A172 (cell line): ENCODE measurements around the gene TLE2. TPM values are rescaled to one million over a fixed set of nuclear protein-coding genes. Genes with fewer than 3 reads are reported as not detected.

Experiments
- DNase-seq: peaks from one replicate; pipeline ENCODE4 v3.0.0-alpha.2; 2015; ENCODE audit warnings: low spot score
- total RNA-seq: library from RNA; depleted of rRNA; stranded (reverse); fragments of >200 nt; shearing (Covaris generic); gene quantifications from 2 replicates; pipeline ENCODE4 v1.2.3, GENCODE V29; 2014; rRNA removed

Gene TLE2
- 2.3 and 2.4 TPM in 2 replicates for total RNA-seq

DNA sequence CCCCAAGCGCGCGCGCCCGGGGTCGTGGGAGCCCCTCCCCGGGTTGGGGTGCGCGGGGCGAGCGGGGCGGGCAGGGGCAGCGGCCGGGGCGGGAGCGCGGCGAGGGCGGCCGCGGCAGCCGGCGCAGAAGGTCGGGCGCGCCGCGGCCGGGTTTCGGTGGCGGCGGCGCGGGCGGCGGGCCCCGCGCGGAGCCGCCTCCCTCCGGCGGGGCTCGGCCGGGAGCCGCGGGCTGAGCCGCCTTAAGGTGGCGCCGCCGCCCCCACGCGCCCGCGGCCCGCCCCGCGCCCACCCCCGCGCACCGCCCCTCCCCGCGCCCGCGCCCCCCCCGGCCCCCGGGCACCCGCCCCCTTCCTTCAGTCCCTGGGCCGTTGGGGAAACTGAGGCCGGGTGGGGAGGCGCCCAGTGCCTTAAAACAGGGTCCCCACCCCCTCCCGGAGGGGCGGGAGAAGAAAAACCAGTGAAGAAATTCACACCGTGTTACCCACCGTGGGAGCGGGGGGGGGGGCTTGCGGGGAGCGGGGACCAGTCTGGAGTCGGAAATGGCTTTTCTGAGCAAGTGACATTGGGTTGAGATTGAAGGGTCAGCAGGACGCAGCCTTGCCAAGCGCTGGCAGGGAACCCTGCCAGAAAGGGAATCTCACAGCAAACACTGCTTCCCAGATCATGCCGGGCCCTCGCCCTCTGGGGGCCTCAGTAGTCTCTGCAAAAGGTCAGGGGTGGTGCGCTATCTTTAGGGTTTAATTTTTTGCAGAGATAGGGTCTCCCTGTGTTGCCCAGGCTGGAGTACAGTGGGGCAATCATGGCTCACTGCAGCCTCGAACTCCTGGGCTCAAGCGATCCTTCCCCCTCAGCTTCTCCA is at the start of gene TLE2:
Gene TLE2 (minus strand): TSS at position 216 of the 859 bp plus-strand sequence. CDS start 376 bp downstream, outside the sequence.
- no peak for DNase-seq

- DNase-seq: no peak
Measured at GRCh38 chr19:3075605-3076431, 46.7 kb upstream of the TLE2 start.

DNA sequence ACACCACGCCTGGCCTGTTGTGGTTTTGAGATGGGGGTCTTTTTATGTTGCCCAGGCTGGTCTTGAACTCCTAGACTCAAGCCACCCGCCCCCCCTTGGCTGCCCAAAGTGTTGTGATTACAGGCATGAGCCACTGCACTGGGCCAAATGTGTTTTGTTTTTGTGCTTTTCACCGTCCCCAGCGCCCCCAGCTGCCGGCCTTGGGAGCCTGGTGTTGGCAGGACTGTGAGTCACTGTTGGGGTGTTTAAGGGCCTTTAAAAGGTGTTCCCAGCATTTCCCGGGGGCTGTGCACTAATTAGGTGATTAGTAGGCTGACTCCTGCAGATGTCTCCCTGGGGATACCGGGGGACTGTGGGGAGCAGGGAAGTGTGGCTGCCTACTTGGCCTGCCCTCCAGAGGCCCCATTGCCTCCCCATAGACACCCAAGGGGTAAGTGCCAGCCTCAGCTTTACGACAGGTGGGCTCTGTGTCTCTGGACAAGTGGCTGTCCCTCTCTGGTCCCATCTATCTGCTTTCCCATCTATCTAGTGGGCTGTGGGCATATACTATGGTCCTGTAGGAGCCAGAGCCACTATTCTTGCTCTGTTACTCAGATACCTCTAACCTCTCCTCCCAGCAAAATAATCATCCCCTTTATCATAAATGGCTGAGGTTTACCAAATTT is 45.0 kb upstream of the TLE2 start:
- peak; percentile 63 for DNase-seq

- DNase-seq: peak; percentile 61
Measured at GRCh38 chr19:3073159-3073563, 44.1 kb upstream of the TLE2 start.

DNA sequence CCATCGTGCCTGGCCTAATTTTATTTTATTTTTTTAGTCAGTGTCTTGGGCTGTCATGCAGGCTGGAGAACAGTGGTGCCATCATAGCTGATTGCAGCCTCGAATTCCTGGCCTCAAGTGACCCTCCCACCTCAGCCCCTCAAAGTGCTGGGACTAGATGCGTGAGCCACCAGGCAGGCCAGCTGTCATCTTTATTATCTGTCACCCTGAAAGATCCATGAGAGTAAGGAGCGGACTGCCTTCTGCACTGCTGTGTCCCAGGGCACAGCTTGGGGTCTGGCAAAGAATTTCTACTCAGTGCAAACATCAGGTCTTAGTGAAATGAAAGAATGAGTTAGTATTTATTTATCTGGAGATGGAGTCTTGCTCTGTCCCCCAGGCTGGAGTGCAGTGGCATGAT is 42.7 kb upstream of the TLE2 start:
- no peak for DNase-seq

GRCh38 chr19:3068071-3068470 is 39.0 kb upstream of the TLE2 start:
- no peak for DNase-seq

DNA sequence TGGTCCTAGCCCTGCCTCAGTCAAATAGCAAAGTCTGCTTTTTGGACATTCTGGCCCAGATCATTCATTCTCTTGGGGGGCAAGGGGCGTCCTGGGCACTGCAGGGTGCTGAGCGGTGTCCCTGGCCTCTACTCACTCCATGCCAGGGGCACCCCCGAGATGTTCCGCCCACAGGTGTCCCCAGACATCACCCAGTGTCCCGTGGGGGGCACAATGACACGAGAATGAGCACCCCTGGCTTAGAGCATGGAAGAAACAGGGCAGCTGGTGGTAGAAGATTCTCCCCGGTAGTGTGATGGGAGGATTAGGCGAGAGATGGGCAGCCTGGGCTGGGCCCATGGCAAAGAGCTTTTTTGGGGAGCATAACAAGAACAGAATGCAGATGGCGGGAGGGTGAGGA is 38.5 kb upstream of the TLE2 start:
- no peak for DNase-seq

GRCh38 chr19:3066482-3067049 is 37.5 kb upstream of the TLE2 start:
- DNase-seq: no peak

GRCh38 chr19:3065675-3066357 is 36.7 kb upstream of the TLE2 start:
- DNase-seq: no peak

DNA sequence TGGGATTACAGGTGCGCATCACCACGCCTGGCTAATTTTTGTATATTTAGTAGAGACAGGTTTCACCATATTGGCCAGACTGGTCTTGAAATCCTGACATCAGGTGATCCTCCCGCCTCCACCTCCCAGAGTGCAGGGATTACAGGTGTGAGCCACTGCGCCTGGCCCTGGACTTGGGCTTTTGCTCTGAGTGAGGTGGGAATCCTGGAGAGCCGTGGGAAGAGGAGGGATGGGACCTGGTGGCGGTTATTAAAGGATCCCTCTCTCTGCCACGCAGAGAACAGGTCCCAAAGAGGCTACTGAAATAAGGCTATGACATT is 34.9 kb upstream of the TLE2 start:
- DNase-seq: no peak

DNA sequence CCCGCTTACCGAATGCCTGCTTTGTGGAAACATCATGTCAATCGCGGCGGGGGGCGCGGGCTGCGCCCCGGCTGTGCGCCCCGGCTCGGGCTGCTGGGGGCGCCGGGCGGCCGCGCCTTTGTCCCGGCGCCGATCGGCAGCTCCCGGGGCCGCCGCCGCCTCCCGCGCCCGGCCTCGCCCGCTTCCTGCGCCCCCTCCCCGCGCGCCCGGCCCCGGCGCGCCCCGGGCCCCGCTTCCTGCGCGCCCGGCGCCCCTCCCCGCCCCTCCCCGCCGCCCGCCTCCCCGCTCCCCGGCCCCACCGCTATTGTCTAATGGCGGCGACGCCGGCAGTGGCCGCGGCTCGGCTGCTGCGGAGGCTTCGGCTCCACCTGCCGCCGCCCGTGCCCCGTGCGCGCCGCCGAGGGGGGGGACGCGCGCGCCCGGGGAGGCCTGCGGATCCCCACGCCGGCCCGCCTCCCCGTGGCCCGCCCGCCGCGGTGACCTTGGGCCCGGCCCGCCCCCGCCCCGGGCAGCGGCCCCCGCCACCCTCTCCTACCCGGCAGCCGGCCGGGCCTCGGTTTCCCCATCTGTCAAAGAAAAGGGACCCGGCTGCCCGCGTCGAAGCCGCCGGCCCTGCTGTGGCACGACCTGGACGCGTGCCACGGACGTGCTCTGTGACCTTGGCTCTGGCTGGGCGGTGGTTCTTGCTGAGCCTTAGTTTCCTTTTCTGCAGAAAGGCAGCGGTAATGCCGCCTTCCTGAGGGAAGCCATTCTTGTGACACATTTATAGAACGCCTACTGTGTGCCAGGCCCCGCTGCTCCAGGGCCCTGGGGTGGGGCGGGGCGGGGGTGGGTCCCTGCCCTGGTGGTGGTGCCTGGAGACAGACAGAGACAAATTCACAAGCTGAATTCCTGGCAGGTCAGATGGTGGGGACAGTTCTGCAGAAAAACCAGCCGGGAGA is 33.4 kb upstream of the TLE2 start, which contains the start of gene TLE5:
Gene TLE5 (minus strand): TSS at position 331 of the 941 bp plus-strand sequence. CDS start 295 bp downstream, at position 36.
- DNase-seq: peak; percentile 35

GRCh38 chr19:3061182-3062161 is 32.4 kb upstream of the TLE2 start:
- peak; percentile 41 for DNase-seq

- DNase-seq: no peak
Measured at GRCh38 chr19:3060857-3061181, 31.7 kb upstream of the TLE2 start.

GRCh38 chr19:3059653-3060052 is 30.6 kb upstream of the TLE2 start:
- no peak for DNase-seq

- no peak for DNase-seq
Measured at GRCh38 chr19:3058821-3059314, 29.8 kb upstream of the TLE2 start.

GRCh38 chr19:3058009-3058820 is 29.1 kb upstream of the TLE2 start:
- no peak for DNase-seq

GRCh38 chr19:3057275-3057714 is 28.2 kb upstream of the TLE2 start:
- DNase-seq: peak; percentile 56
